BJ (cell line): Measurements from ENCODE around the gene FLVCR1. TPM values are rescaled to one million over a fixed set of nuclear protein-coding genes. Genes with fewer than 3 reads are reported as not detected.

ENCODE experiments used
- CTCF ChIA-PET: fragments of 350-600 bp; formaldehyde crosslinking; extraction: SDS; loops from one replicate; lab custom pipeline; 2021; ENCODE audit warnings: antibody characterized with exemption, inconsistent platforms; lab: Yijun Ruan, JAX
- POLR2A ChIA-PET: fragments of 300-600 bp; sonication (Branson Sonifier 250); formaldehyde crosslinking; extraction: SDS; loops from one replicate; lab custom pipeline; 2021; ENCODE audit warnings: antibody characterized with exemption; lab: Charles Lee
- DNase-seq: peaks from one replicate; pipeline ENCODE4 v3.0.0-alpha.2; 2011; ENCODE audit warnings: low read depth
- H3K27me3 ChIP-seq: 2 replicates; pipeline ENCODE4 v1.6.0; 2011; ENCODE audit warnings: low read length; ENCODE audit not compliant: control insufficient read depth, insufficient read depth
- H3K36me3 ChIP-seq: 2 replicates; pipeline ENCODE4 v1.5.1; 2011; ENCODE audit warnings: low read length; ENCODE audit not compliant: control insufficient read depth, insufficient read depth
- H3K4me3 ChIP-seq: 2 replicates; pipeline ENCODE4 v1.5.1; 2011; ENCODE audit warnings: low read depth, mild to moderate bottlenecking, control low read depth, low read length
- polyA plus RNA-seq: library from polyadenylated mRNA; depleted of rRNA; stranded (reverse); fragments of >200 nt; gene quantifications from 2 replicates; pipeline ENCODE4 v1.2.3, GENCODE V29; 2011
- TF ChIP-seq, protein P1 (sequence below): IDR thresholded peaks from 2 replicates; pipeline ENCODE4 v1.5.1; 2011; ENCODE audit warnings: low read depth, mild to moderate bottlenecking, control low read depth, inconsistent platforms, low read length, moderate library complexity; ENCODE audit not compliant: insufficient read depth

The FLVCR1 gene
- polyA plus RNA-seq, 1 experiment: 0.88 TPM

DNA sequence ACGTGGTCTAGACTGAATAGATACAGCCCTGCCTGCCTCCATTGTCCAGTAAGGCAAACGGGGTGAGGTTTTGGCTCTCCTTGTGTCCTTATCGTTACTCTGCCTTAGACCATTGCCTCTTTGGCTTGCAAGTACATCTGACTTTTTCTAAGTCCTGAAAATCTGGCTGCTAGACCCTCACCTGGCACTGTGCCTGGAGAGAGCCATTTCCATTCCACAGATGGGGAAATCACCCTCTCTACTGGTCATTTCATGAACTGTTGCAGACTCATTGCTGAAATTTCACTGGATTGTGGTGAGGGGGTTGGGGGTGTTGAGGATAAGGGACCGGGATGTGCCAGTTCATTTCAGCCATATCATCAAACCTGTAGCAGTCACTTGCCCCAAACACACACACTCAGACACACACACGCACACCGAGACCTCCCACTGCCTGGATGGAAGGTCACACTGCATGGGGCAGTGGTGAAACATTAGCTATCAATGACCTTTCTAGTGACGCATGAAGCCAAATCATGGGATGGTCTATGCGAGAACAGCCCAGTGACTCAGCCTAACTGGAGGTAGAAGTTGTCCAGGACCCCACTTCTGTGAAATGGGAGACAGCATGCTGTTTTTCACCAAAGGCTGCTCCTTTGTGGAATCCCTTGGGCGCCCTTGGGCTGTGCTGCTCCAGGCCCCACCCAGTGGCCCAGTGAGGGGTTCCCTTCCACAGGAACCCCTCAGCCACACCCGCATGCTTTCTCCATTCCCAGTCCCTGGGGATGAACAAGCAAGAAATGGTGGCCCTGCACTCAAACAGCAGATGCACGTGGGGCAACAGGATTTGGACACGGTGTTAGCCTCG, 57.4 kb downstream of the FLVCR1 start:
- no peak overlapping the region for H3K4me3 ChIP-seq
- POLR2A ChIA-PET: no interaction called here
- TF ChIP-seq, protein P1, sequence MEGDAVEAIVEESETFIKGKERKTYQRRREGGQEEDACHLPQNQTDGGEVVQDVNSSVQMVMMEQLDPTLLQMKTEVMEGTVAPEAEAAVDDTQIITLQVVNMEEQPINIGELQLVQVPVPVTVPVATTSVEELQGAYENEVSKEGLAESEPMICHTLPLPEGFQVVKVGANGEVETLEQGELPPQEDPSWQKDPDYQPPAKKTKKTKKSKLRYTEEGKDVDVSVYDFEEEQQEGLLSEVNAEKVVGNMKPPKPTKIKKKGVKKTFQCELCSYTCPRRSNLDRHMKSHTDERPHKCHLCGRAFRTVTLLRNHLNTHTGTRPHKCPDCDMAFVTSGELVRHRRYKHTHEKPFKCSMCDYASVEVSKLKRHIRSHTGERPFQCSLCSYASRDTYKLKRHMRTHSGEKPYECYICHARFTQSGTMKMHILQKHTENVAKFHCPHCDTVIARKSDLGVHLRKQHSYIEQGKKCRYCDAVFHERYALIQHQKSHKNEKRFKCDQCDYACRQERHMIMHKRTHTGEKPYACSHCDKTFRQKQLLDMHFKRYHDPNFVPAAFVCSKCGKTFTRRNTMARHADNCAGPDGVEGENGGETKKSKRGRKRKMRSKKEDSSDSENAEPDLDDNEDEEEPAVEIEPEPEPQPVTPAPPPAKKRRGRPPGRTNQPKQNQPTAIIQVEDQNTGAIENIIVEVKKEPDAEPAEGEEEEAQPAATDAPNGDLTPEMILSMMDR: peak; percentile 26; the same call in 1 of the 2 replicates
- DNase-seq: no peak
- H3K36me3 ChIP-seq: no peaks in the 10 kb centered on the region
- H3K27me3 ChIP-seq: peaks cover 6% of the 10 kb centered on the region
- CTCF ChIA-PET: interaction anchor here (1.6 kb wide), 1 partner anchor 9 kb away, joined by 5 read pairs; no protein-coding TSS in a partner anchor

DNA sequence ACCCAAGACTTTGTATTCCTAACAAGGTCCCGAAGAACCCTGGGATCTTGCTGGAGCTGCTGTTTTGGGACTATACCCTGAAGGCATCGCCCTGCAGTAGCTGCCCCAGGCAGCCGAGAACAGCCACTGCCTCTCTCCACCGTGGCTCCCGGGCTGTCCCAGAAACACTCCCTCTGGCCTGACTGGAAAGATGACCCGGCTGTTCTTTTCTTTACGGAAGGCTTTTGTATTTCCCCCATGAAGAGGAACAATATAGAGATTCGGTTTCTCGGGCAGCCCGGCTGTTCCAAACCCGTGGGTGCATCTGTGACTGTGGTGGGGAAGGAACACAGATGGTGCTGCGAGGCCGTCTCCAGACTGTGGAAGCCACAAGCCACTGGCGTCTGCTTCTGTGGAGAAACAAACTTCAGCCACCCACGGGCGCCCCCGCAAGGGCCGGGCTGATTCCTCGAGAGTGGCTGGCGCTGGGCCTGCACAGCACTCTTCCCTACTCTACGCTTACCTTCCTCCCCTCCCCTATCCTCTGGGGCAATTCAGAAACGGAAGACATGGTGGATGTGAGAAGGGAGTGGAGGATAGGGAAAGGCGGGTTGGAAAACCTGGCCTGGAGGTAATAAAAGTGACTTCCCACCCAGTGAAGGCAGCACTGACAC, 58.5 kb downstream of the FLVCR1 start:
- Histone ChIP-seq H3K4me3 (no peak overlapping the region), H3K27me3 (peaks cover 9% of the 10 kb centered on the region), H3K36me3 (no peaks in the 10 kb centered on the region)
- ChIA-PET CTCF (interaction anchor here (1.6 kb wide), 1 partner anchor 8 kb away, joined by 5 read pairs; no protein-coding TSS in a partner anchor), POLR2A (no interaction called here)
- no peak for DNase-seq
- TF ChIP-seq, protein P1: no peak

DNA sequence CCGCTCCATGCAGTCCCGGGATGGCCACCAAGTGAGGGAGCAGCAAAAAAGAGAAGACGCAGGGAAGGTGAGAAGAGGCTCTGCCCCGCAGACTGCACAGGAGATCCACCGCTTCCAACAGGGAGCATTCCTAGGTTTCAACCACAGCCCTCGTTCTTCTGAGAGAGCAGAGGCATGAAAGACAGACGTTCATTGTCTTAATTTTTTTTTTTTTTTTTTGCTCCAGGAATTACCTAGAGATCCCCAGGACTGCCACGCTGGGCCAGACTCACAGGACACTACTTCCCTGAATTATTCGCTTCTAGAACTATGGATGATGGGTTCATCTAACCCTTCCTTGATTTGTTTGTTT, 59.0 kb downstream of the FLVCR1 start:
- Histone ChIP-seq H3K27me3 (peaks cover 9% of the 10 kb centered on the region), H3K4me3 (no peak overlapping the region), H3K36me3 (no peaks in the 10 kb centered on the region)
- CTCF ChIA-PET: no interaction called here
- no peak for DNase-seq
- POLR2A ChIA-PET: no interaction called here
- TF ChIP-seq, protein P1: no peak

DNA sequence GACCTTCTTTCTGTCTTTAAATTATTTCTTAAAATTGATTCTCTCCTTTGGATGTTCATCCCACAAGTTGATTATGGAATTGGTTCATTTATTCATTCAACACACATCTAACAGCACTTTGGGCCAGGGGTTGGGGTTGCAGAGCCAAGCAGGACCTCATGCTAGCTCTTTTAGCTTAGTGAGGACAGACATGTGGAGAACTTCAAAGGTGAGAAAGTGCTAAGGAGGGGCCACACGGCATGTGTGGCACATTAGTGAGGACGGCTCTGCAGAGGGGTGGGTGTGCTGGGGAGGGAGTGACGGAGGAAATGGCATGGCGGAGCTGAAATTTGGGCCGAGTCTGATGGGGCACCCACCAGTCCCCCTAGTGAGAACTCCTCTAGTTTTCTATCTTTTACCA, 59.8 kb downstream of the FLVCR1 start:
- TF ChIP-seq, protein P1: no peak
- Histone ChIP-seq H3K27me3 (peaks cover 9% of the 10 kb centered on the region), H3K36me3 (no peaks in the 10 kb centered on the region), H3K4me3 (no peak overlapping the region)
- DNase-seq: no peak
- POLR2A ChIA-PET: no interaction called here
- CTCF ChIA-PET: no interaction called here

DNA sequence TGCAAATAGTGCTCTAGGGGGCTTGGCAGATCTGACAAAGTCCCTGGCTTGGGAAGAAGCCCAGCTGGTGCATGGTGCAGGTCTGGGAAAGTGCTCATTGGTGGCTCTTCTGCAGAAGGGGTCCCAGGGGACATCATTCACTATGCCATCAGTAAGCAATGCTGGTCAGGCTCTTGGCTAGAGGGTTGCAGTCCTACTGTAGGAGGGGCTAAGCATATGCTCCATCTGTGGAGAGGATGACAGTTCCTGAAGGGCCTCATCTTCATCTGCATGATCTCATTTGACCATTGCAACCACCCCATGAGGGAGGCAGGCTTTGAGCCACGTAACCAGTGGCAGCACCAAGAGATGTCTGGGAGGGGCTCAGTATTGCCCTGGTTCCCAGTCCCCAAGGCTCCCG, 60.7 kb downstream of the FLVCR1 start:
- CTCF ChIA-PET: no interaction called here
- POLR2A ChIA-PET: interaction anchor here (0.6 kb wide), 1 partner anchor 27 kb away, joined by 6 read pairs; no protein-coding TSS in a partner anchor
- Histone ChIP-seq H3K36me3 (no peaks in the 10 kb centered on the region), H3K27me3 (peaks cover 11% of the 10 kb centered on the region), H3K4me3 (no peak overlapping the region)
- no peak for DNase-seq
- TF ChIP-seq, protein P1: no peak
